OCI-M2 (cell line): ENCODE results near the gene TMEM207.
A peak's percentile ranks its signal among the peaks of the same experiment; 100 is the strongest.

Experiments
- DNase-seq: peaks from one replicate; lab custom pipeline; 2025; ENCODE audit not compliant: unreplicated experiment; lab: John Stamatoyannopoulos, UW

Gene TMEM207

GRCh38 chr3:190385731-190386688 is 63.7 kb downstream of the TMEM207 start:
- no peak for DNase-seq

GRCh38 chr3:190384309-190384756 is 65.4 kb downstream of the TMEM207 start:
- DNase-seq: peak; percentile 12

GRCh38 chr3:190382082-190382481 is 67.6 kb downstream of the TMEM207 start:
- DNase-seq: no peak

- no peak for DNase-seq
These were observed 68.3 kb downstream of the TMEM207 start for GRCh38 chr3:190381441-190381840.

GRCh38 chr3:190380184-190380583 is 69.5 kb downstream of the TMEM207 start:
- no peak for DNase-seq
